Stimulated activated CD8-positive, alpha-beta memory T cell treated with anti-CD3 and anti-CD28 coated beads, Interleukin-12 subunit alpha, Interleukin-12 subunit beta, amount 100 ng/mL, for 24 hours (primary cell): ENCODE data around the gene GNG7.
A peak's percentile ranks its signal among the peaks of the same experiment; 100 is the strongest.

ENCODE experiments used
- DNase-seq: peaks from one replicate; pipeline ENCODE4 v3.0.0-alpha.2; 2020; ENCODE audit errors: extremely low read depth

The GNG7 gene

DNA sequence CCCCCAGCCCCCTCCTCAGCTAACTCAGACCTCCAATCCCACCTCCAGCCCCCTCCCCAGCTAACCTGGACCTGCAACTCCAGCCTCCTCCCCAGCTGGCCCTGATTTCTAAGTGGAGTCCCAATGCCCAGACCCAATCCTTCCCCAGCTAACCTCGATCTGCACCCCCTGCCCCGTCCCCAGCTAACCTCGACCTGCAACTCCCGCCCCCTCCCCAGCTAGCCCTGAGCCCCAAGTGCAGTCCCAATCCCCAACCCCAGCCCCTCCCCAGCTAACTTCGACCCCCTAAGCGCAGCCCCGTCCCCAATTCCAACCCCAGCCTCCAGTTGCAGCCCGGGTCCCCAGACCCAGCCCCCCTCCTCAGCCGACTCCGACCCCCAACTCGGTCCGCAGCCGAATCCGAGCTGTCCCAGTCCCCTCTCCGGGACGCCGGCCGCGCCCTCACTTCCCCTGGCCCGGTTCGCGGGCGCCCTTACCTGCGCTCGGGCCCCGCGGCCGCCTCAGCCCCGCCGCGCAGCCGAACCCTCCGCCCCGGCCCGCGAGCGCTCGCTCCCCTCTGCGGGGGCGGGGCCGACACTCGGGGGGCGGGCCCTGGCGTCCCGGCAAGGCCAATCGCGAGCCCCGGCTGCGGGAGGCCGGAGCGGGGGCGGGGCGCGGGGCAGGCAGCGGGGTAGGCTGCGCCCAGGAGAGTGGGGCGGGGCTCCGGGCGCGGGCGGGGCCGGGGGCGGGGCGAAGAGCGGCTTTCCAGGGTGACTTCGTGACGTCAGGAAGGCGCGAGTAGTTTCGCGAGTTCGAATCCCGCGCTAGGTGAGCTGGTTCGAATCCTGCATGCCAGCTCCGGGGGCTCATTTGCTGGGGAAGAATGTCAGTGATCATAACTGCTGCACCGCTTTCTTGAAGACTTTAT, at the start of gene GNG7:
GNG7 (minus strand) TSS at position 525 of the 907 bp plus-strand sequence. CDS start 182,006 bp downstream, outside the sequence.
- DNase-seq, result peak; percentile 86

- no peak for DNase-seq
Observed at GRCh38 chr19:2751438-2751830, 48.9 kb upstream of the GNG7 start.

- no peak for DNase-seq
Observed at GRCh38 chr19:2750808-2751437, 48.4 kb upstream of the GNG7 start.

- no peak for DNase-seq
Observed at GRCh38 chr19:2747349-2747748, 44.9 kb upstream of the GNG7 start.

- DNase-seq, result no peak
Observed at GRCh38 chr19:2744113-2744512, 41.6 kb upstream of the GNG7 start.

- DNase-seq, result no peak
Observed at GRCh38 chr19:2743099-2743498, 40.6 kb upstream of the GNG7 start.

DNA sequence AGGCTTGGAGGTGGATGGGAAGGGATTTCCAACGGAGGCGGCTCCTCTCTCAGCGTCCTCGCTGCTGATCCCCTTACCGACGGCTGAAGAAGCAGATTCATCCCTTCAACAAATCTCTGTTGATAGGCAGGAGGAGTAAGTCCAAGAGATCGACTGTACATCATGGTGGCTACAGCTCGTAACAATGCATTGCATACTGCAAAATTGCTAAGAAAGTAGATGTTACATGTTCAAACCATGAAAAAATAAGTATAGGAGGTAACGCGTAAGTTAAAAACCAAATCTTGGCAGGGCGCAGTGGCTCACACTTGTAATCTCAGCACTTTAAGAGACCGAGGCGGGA, 37.8 kb upstream of the GNG7 start:
- DNase-seq, result no peak

- peak; percentile 95 for DNase-seq
Observed at GRCh38 chr19:2739602-2740313, 37.3 kb upstream of the GNG7 start, which contains the start of gene SLC39A3. Gene SLC39A3, minus strand, starts transcription at chr19:2740017. Its CDS starts 2,760 bp downstream, at chr19:2737257.

GRCh38 chr19:2736550-2737190, 34.2 kb upstream of the GNG7 start:
- no peak for DNase-seq

DNA sequence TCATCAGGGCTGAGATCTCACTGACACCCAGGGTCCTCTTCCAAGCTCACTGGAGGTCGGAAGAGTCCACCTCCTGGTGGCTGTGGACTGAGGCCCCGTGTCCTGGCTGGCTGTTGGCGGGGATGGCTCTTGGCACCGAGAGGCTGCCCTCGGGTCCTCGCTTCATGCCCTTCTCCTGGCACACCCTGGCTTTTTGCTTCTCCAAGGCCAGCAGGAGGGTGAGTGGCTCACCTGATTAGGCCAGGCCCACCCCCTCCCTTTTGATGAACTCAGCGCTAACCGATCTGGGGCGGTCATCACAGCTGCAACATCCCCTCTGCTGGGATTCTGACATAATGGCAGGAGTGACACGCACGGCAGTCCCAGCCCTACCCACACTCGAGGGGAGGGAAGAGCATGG, 32.9 kb upstream of the GNG7 start:
- no peak for DNase-seq

DNA sequence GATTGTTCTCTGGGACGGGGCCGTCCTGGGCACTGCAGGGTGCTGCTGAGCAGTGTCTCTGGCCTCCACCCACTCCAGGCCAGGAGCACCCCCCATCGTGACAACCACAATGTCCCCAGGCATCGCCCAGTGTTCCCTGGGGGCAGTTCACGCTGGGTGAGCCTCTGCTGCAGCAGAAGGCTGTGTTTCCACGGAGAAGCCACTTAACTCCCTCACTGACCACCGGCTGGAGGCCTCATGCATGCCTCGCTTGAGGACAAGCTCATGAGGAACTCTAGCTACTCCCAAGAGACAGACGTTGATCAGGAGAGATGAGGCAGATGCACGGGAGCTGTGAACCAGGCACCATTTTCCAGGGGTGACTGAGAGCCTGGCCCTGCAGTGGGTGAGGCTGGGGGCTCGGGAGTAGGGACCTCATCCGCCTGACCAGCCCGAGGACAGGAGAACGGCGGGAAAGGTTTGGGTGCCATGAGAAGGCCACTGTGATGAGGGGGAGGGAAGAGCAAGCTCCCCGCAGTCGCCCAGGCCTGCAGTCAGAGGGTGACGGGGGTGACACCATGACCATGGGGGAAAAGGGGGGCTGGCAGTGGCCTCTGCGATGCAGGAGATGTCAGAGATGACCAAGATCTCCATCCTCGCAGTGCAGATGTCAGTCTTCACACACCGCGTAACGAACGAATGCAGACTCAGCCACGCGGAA, 32.2 kb upstream of the GNG7 start:
- no peak for DNase-seq

DNA sequence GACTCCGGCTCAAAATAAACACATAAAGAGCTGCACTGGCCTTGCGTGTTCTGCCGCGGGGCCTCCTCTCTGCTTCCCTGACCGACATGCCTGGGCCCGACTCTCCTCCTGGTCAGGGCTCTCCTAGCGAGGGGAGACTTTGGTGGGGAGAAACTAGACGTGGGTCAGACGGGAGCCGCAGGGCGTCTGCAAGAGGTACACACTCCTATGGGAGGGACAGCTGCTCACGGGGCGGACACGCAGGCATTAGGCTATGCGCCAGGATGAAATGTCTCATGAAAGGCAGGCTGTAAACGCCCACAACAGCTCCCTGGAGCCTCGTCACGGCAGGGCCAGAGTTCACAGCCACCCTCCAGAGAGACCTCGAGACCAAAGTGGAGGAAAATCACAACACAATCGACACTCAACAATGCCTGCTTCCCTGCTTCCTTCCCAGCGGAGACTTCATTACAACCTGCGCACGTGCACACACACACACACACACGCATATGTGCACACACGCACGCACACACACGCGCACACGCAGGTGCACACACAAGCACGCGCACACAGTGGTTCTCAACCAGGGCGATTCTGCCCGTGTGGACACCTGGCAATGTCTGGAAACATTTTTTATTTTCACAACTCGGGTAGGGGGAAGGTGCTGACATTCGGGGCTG, 31.6 kb upstream of the GNG7 start:
- DNase-seq, result no peak

- no peak for DNase-seq
Observed at GRCh38 chr19:2732883-2733282, 30.4 kb upstream of the GNG7 start.

DNA sequence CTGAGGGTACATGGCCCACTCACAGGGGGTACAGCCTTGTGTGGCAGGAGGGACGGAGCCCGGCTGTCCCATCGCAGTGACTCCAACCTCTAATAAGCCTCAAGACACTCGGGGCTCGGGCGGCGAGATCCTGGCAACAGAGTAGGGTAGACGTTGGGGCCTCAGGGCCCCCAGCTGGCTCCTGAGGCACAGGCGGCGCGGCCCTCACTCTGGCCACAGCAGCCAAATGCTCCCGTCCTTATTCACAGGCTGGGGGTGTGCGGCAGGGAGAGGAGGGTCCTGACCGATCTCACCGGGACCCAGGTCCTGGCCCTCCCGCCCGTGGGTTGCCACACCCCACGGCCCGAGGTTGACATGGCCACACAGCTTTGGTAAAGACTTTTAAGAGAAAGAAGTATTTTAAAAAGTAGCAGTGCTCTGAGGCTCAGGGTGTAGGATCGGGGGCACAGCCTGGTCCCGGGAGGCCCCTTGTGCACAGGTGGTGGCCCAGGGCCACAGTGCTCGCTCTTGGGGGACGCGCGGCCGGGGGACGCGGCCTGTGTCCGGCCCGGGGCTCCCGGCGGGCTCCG, 29.7 kb upstream of the GNG7 start:
- no peak for DNase-seq

GRCh38 chr19:2731181-2731995, 28.9 kb upstream of the GNG7 start:
- DNase-seq, result no peak

- DNase-seq, result no peak
Observed at GRCh38 chr19:2729943-2730818, 27.7 kb upstream of the GNG7 start.

GRCh38 chr19:2728783-2729387, 26.4 kb upstream of the GNG7 start:
- no peak for DNase-seq

- no peak for DNase-seq
Observed at GRCh38 chr19:2727640-2727944, 25.1 kb upstream of the GNG7 start.
